SK-N-SH treated with all-trans-retinoic acid at 6 μM for 48 hours (cell line): Measurements from ENCODE around the gene PRKCQ.

Experiments used
- ATAC-seq: fragments of 200-7000 bp; cut with Tn5 transposase; 3 replicates; pipeline ENCODE4 v1.9.1; 2020; ENCODE audit warnings: mild to moderate bottlenecking, moderate library complexity
- ARNTL ChIP-seq: fragments of 450-650 bp; formaldehyde crosslinking; IDR thresholded peaks from 2 replicates; pipeline ENCODE4 v1.5.0; 2020; ENCODE audit warnings: low read depth, mild to moderate bottlenecking, moderate library complexity, borderline replicate concordance
- BACH2 ChIP-seq: fragments of 250-450 bp; sonication (Bioruptor Pico); IDR thresholded peaks from 2 replicates; pipeline ENCODE4 v1.9.0; 2021; ENCODE audit warnings: mild to moderate bottlenecking, borderline replicate concordance
- CSDC2 ChIP-seq: fragments of 250-450 bp; sonication (Bioruptor Pico); IDR thresholded peaks from 2 replicates; pipeline ENCODE4 v1.5.0; 2020; ENCODE audit warnings: mild to moderate bottlenecking, moderate library complexity
- ESRRG ChIP-seq: fragments of 250-450 bp; sonication (Bioruptor Pico); IDR thresholded peaks from 2 replicates; pipeline ENCODE4 v1.6.1; 2021; ENCODE audit warnings: mild to moderate bottlenecking
- GLIS3 ChIP-seq: fragments of 250-450 bp; sonication (Bioruptor Pico); IDR thresholded peaks from 2 replicates; pipeline ENCODE4 v1.5.0; 2020; ENCODE audit warnings: mild to moderate bottlenecking, moderate library complexity
- ISL1 ChIP-seq: fragments of 250-450 bp; sonication (Bioruptor Pico); IDR thresholded peaks from 2 replicates; pipeline ENCODE4 v2.1.2; 2022; ENCODE audit warnings: mild to moderate bottlenecking, moderate library complexity
- OSR1 ChIP-seq: fragments of 250-450 bp; sonication (Bioruptor Pico); IDR thresholded peaks from 2 replicates; pipeline ENCODE4 v1.8.0; 2022; ENCODE audit warnings: moderate library complexity, mild to moderate bottlenecking, inconsistent platforms
- PPARA ChIP-seq: fragments of 250-450 bp; sonication (Bioruptor Pico); IDR thresholded peaks from 2 replicates; pipeline ENCODE4 v1.5.0; 2020; ENCODE audit warnings: mild to moderate bottlenecking, borderline replicate concordance
- RARB ChIP-seq: fragments of 250-450 bp; sonication (Bioruptor Pico); IDR thresholded peaks from 2 replicates; pipeline ENCODE4 v1.8.0; 2021; ENCODE audit warnings: mild to moderate bottlenecking, moderate library complexity
- SNAI2 ChIP-seq: fragments of 250-450 bp; sonication (Bioruptor Pico); IDR thresholded peaks from 2 replicates; pipeline ENCODE4 v1.5.0; 2020; ENCODE audit warnings: mild to moderate bottlenecking, moderate library complexity
- TCF4 ChIP-seq: fragments of 250-450 bp; sonication (Bioruptor Pico); IDR thresholded peaks from 2 replicates; pipeline ENCODE4 v1.8.0; 2021; ENCODE audit warnings: mild to moderate bottlenecking, moderate library complexity, borderline replicate concordance
- TOX ChIP-seq: fragments of 250-450 bp; sonication (Bioruptor Pico); IDR thresholded peaks from 2 replicates; pipeline ENCODE4 v1.8.0; 2021; ENCODE audit warnings: mild to moderate bottlenecking, moderate library complexity, borderline replicate concordance
- ZC3H10 ChIP-seq: fragments of 250-450 bp; sonication (Bioruptor Pico); IDR thresholded peaks from 2 replicates; pipeline ENCODE4 v1.5.1; 2021; ENCODE audit warnings: mild to moderate bottlenecking, moderate library complexity
- ZFP30 ChIP-seq: fragments of 450-650 bp; formaldehyde crosslinking; IDR thresholded peaks from 2 replicates; pipeline ENCODE4 v1.5.0; 2022; ENCODE audit warnings: mild to moderate bottlenecking, moderate library complexity
- ZNF565 ChIP-seq: fragments of 450-650 bp; formaldehyde crosslinking; conservative IDR thresholded peaks from 2 replicates; pipeline ENCODE4 v1.5.0; 2020; ENCODE audit warnings: low read depth, mild to moderate bottlenecking, moderate library complexity
- ZNF70 ChIP-seq: fragments of 450-650 bp; formaldehyde crosslinking; IDR thresholded peaks from 2 replicates; pipeline ENCODE4 v1.5.0; 2020; ENCODE audit warnings: mild to moderate bottlenecking, moderate library complexity
- ZNF8 ChIP-seq: fragments of 450-650 bp; formaldehyde crosslinking; IDR thresholded peaks from 2 replicates; pipeline ENCODE4 v1.5.0; 2020; ENCODE audit warnings: mild to moderate bottlenecking, moderate library complexity
- TF ChIP-seq, protein P1 (sequence below): fragments of 250-450 bp; sonication (Bioruptor Pico); IDR thresholded peaks from 2 replicates; pipeline ENCODE4 v1.8.0; 2021; ENCODE audit warnings: low read depth, mild to moderate bottlenecking, moderate library complexity, borderline replicate concordance
- TF ChIP-seq, protein P2 (sequence below): fragments of 250-450 bp; sonication (Bioruptor Pico); IDR thresholded peaks from 2 replicates; pipeline ENCODE4 v1.5.0; 2020; ENCODE audit warnings: mild to moderate bottlenecking, moderate library complexity
- TF ChIP-seq, protein P3 (sequence below): fragments of 250-450 bp; sonication (Bioruptor Pico); IDR thresholded peaks from 2 replicates; pipeline ENCODE4 v1.5.1; 2021; ENCODE audit warnings: mild to moderate bottlenecking, moderate library complexity
- TF ChIP-seq, protein P4 (sequence below): fragments of 250-450 bp; sonication (Bioruptor Pico); IDR thresholded peaks from 2 replicates; pipeline ENCODE4 v1.5.1; 2020; ENCODE audit warnings: low read depth, mild to moderate bottlenecking, moderate library complexity

PRKCQ gene

DNA sequence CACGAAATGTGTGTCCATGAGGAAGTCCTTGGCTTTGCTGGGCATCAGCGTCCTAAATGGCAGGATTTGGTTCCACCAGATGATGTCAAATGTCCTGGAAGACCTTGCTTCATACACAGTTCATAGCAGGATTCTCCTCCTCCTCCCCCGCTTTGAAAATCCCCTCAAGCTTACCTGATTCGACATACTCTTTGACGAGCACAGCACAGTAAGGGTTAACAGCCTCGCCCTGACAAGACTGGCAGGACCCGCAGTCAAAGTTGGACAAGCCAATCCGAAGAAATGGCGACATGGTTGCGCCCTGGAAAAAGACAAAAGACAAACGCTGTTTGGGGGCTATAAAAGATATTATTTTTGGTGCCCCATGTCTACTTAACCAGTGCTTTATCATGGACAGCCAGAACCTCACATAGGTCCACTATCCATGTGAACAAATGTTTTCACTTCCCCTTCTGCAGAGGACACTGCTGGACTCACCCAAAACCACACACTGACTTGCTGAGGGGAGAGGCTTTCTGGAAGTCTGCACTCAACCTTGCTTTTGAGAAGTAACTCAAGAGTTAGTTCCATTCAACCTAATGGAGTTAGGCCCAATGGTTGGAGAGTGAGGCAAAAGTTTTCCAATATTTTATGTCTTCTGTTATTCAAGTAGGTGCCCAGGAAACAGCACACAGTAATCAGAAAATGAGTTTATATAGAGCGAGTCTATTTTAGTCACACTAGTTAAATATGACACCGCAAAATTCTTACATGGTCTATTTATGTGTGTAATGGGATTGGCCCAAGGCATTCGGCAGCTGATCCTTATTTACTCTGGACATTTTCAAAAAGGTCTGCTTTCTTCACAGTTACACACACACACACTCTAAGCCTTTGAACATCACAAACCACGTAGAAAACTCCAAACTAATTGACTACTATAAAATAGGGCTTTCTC is 65.0 kb downstream of the PRKCQ start (continued):
- TF ChIP-seq TOX (no peak), ZNF565 (no peak)

DNA sequence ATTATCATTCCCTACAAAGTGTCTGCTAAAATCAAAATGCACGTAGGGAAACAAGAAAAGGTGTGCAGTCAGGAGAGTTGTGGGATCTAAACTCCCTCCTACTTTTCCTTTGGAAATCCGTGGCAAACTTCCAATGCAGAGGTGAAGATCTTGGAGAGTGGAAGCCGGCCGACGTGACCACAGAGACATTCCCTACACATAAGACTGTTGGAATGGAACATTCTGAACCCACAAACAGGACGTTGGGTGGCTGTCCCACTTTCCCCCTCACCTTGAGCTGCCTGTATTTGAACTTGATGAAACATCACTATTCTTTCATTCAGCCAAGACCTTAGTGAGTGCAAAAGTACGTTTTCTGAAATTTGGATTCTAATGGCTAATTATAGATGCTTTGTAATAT is 65.9 kb downstream of the PRKCQ start:
- ATAC-seq, result no peak
- TF ChIP-seq ZNF565, result no peak
- no peak for TF ChIP-seq OSR1
- no peak for TF ChIP-seq ZFP30 (CRISPR knock-in tag)

DNA sequence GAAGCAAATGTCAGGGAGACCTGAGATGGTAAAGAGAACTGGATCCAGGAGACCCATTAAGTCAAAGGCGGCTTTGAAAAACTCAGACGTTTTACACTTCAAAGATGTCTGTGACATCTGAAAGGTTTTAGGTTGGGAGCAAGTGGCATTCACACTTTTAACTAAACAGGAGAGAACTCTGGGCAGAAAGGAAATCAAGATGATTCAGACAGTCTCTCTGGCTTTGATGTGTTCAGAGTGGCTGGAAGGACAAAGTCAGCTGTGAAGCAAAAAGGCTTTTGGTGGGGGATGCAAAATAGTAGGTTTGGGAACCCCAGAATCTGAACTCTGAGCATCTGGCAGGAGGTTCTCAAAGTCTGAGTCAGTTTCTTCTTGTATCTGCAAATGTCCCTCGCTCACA is 66.6 kb downstream of the PRKCQ start:
- ATAC-seq, result no peak
- TF ChIP-seq SNAI2, result no peak

DNA sequence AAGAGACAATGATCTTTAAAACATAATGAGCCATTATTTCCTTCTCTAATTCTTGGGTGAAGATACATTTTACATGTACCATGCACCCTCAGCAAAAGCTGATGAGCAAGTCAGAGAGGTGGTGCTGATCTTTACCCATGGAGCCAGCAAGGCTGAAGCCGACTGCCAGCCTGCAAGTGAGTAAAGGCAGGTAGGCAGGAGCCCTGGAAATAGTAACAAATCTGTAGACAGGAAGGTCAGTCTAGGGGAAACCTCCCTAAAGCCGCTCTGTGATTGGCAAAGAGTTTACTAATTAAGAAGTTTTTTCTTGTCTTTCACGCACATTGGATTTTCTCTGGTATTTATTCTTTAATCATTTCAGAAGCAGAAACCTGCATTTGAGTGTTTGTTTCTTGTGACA is 67.9 kb downstream of the PRKCQ start:
- TF ChIP-seq, protein P1, sequence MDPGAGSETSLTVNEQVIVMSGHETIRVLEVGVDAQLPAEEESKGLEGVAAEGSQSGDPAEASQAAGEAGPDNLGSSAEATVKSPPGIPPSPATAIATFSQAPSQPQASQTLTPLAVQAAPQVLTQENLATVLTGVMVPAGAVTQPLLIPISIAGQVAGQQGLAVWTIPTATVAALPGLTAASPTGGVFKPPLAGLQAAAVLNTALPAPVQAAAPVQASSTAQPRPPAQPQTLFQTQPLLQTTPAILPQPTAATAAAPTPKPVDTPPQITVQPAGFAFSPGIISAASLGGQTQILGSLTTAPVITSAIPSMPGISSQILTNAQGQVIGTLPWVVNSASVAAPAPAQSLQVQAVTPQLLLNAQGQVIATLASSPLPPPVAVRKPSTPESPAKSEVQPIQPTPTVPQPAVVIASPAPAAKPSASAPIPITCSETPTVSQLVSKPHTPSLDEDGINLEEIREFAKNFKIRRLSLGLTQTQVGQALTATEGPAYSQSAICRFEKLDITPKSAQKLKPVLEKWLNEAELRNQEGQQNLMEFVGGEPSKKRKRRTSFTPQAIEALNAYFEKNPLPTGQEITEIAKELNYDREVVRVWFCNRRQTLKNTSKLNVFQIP (CRISPR knock-in tag), result no peak
- TF ChIP-seq RARB (CRISPR knock-in tag), result no peak
- TF ChIP-seq ZC3H10 (CRISPR knock-in tag), result no peak
- TF ChIP-seq ZNF565, result no peak
- no peak for TF ChIP-seq PPARA (CRISPR knock-in tag)

DNA sequence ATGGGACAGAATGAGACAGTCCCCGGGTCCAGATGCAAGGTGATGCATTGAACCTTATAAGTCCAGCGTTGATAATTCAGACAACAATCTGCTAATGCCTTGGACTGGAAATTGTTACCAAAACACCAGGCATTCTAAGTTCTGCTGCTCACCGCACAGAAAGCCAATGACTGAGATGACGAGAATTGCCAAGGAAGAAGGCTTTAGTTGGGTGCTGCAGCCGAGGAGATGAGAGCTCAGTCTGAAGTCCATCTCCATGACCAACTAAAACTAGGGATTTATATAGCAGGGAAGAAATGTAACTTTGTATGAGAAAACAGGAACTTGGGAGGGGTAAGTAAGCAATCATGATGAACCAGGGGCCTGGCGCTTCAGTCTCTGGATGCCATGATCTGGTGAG is 68.7 kb downstream of the PRKCQ start:
- TF ChIP-seq, protein P2, sequence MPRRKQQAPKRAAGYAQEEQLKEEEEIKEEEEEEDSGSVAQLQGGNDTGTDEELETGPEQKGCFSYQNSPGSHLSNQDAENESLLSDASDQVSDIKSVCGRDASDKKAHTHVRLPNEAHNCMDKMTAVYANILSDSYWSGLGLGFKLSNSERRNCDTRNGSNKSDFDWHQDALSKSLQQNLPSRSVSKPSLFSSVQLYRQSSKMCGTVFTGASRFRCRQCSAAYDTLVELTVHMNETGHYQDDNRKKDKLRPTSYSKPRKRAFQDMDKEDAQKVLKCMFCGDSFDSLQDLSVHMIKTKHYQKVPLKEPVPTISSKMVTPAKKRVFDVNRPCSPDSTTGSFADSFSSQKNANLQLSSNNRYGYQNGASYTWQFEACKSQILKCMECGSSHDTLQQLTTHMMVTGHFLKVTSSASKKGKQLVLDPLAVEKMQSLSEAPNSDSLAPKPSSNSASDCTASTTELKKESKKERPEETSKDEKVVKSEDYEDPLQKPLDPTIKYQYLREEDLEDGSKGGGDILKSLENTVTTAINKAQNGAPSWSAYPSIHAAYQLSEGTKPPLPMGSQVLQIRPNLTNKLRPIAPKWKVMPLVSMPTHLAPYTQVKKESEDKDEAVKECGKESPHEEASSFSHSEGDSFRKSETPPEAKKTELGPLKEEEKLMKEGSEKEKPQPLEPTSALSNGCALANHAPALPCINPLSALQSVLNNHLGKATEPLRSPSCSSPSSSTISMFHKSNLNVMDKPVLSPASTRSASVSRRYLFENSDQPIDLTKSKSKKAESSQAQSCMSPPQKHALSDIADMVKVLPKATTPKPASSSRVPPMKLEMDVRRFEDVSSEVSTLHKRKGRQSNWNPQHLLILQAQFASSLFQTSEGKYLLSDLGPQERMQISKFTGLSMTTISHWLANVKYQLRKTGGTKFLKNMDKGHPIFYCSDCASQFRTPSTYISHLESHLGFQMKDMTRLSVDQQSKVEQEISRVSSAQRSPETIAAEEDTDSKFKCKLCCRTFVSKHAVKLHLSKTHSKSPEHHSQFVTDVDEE, result no peak
- TF ChIP-seq ZNF70 (CRISPR knock-in tag) (no peak), TCF4 (CRISPR knock-in tag) (no peak), CSDC2 (CRISPR knock-in tag) (no peak), RARB (CRISPR knock-in tag) (no peak), ZFP30 (CRISPR knock-in tag) (no peak), ZNF8 (no peak), ZC3H10 (CRISPR knock-in tag) (no peak), OSR1 (no peak), PPARA (CRISPR knock-in tag) (no peak), GLIS3 (CRISPR knock-in tag) (no peak), ISL1 (no peak), BACH2 (CRISPR knock-in tag) (no peak), SNAI2 (no peak)
- TF ChIP-seq, protein P3, sequence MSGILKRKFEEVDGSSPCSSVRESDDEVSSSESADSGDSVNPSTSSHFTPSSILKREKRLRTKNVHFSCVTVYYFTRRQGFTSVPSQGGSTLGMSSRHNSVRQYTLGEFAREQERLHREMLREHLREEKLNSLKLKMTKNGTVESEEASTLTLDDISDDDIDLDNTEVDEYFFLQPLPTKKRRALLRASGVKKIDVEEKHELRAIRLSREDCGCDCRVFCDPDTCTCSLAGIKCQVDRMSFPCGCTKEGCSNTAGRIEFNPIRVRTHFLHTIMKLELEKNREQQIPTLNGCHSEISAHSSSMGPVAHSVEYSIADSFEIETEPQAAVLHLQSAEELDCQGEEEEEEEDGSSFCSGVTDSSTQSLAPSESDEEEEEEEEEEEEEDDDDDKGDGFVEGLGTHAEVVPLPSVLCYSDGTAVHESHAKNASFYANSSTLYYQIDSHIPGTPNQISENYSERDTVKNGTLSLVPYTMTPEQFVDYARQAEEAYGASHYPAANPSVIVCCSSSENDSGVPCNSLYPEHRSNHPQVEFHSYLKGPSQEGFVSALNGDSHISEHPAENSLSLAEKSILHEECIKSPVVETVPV, result no peak
- no peak for ATAC-seq

More for the DNA sequence above, 67.9 kb downstream of the PRKCQ start:
- no peak for ATAC-seq

DNA sequence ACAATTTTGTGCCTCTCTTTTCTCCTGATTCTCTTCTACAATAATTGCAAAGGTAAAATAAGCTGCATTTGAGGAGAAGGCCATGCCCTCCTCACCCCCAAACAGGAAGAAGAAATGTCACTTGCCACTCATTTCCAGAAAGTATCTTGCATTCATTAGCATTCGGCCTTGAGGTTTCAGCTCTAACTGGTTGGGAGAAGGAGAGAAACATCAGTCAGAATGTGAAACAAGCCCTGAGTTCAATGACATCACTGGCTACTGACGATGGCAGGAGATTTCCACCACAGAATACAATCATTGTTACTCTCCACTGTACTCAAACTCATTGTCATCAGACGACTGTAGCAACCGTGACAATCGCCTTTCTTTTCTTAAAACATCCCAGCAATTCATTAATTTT is 72.8 kb downstream of the PRKCQ start:
- no peak for ATAC-seq
- TF ChIP-seq PPARA (CRISPR knock-in tag) (no peak), ARNTL (CRISPR knock-in tag) (no peak), GLIS3 (CRISPR knock-in tag) (no peak), SNAI2 (no peak), TOX (no peak), ZNF565 (no peak), ZNF70 (CRISPR knock-in tag) (no peak), ESRRG (no peak), OSR1 (no peak), RARB (CRISPR knock-in tag) (no peak)
- TF ChIP-seq, protein P2, result no peak
- TF ChIP-seq, protein P4, sequence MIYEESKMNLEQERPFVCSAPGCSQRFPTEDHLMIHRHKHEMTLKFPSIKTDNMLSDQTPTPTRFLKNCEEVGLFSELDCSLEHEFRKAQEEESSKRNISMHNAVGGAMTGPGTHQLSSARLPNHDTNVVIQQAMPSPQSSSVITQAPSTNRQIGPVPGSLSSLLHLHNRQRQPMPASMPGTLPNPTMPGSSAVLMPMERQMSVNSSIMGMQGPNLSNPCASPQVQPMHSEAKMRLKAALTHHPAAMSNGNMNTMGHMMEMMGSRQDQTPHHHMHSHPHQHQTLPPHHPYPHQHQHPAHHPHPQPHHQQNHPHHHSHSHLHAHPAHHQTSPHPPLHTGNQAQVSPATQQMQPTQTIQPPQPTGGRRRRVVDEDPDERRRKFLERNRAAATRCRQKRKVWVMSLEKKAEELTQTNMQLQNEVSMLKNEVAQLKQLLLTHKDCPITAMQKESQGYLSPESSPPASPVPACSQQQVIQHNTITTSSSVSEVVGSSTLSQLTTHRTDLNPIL (CRISPR knock-in tag), result no peak
